ENCODE data around the gene OTUD1. TPM values are rescaled to one million over a fixed set of nuclear protein-coding genes. Genes with fewer than 3 reads are reported as not detected.
A peak's percentile ranks its signal among the peaks of the same experiment; 100 is the strongest.

Gene OTUD1
- polyA plus RNA-seq, 4 donors = 4.5 to 15.5 (median 5.4) TPM

DNA sequence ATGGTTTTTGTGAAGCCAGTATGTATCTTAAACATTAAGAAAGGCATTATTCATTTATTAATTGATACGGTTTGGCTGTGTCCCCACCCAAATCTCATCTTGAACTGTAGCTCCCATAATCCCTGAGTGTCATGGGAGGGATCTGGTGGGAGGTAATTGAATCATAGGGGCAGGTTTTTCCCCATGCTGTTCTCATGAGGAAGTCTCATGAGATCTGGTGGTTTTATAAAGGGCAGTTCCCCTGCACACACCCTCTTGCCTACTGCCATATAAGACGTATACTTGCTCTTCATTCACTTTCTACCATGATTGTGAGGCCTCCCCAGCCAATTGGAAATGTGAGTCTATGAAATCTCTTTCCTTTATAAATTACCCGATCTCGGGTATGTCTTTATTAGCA is 28.1 kb downstream of the OTUD1 start:
- FAIRE-seq (no peak), DNase-seq (no peak)
- no peak overlapping the region for H3K27ac ChIP-seq (ENCODE audit: low read depth in 1 of 3, low read length in 2 of 3)
- H3K4me1 ChIP-seq (ENCODE audit: control insufficient read depth in 3 of 3, insufficient read depth in 2 of 3, low read depth in 1 of 3, low read length in 2 of 3) = no peaks in the 10 kb centered on the region
- H3K9me3 ChIP-seq (ENCODE audit: control insufficient read depth in 2 of 2, insufficient read depth in 1 of 2, low read depth in 1 of 2, low read length in 1 of 2) = no peaks in the 10 kb centered on the region
- 79 to 84% (median 82%) methylated on average over 4 of the region's 4 CpGs for WGBS, 3 donors
- H3K36me3 ChIP-seq (ENCODE audit: control insufficient read depth in 3 of 3, insufficient read depth in 2 of 3, low read depth in 1 of 3, low read length in 3 of 3) = no peaks in the 10 kb centered on the region
- H3K4me3 ChIP-seq (ENCODE audit: low read depth in 1 of 3, low read length in 3 of 3) = no peak overlapping the region
- H3K27me3 ChIP-seq (ENCODE audit: control insufficient read depth in 3 of 3, insufficient read depth in 3 of 3, low read length in 3 of 3) = peaks cover 0 to 6% (median 0%) of the 10 kb centered on the region in 3 donors

DNA sequence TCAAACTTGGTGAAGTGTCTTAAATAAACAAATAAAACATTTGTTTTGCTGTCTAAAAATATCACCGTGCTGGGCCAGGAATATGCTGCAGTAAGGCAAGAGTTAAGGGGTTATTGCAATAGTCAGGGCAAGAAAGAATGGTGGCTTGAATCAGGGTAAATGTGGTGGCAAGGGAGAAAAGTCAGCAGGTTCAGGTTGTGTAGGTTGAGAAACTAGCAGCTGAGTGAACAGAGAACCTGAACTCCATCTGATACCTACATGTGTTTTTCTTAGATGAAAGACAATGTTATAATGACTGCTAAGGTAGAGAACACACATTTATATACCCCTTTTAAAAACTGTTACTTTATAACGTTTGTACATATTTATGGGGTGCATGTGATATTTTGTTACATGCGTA is 28.7 kb downstream of the OTUD1 start:
- Histone ChIP-seq H3K4me3 (ENCODE audit: low read depth in 1 of 3, low read length in 3 of 3) (no peak overlapping the region), H3K36me3 (ENCODE audit: control insufficient read depth in 3 of 3, insufficient read depth in 2 of 3, low read depth in 1 of 3, low read length in 3 of 3) (no peaks in the 10 kb centered on the region), H3K27me3 (ENCODE audit: control insufficient read depth in 3 of 3, insufficient read depth in 3 of 3, low read length in 3 of 3) (peaks cover 0 to 6% (median 0%) of the 10 kb centered on the region in 3 donors), H3K27ac (ENCODE audit: low read depth in 1 of 3, low read length in 2 of 3) (no peak overlapping the region), H3K4me1 (ENCODE audit: control insufficient read depth in 3 of 3, insufficient read depth in 2 of 3, low read depth in 1 of 3, low read length in 2 of 3) (no peaks in the 10 kb centered on the region), H3K9me3 (ENCODE audit: control insufficient read depth in 2 of 2, insufficient read depth in 1 of 2, low read depth in 1 of 2, low read length in 1 of 2) (no peaks in the 10 kb centered on the region)
- no peak for FAIRE-seq
- 80 to 87% (median 81%) methylated on average over 3 of the region's 3 CpGs for WGBS, 3 donors
- DNase-seq = no peak

DNA sequence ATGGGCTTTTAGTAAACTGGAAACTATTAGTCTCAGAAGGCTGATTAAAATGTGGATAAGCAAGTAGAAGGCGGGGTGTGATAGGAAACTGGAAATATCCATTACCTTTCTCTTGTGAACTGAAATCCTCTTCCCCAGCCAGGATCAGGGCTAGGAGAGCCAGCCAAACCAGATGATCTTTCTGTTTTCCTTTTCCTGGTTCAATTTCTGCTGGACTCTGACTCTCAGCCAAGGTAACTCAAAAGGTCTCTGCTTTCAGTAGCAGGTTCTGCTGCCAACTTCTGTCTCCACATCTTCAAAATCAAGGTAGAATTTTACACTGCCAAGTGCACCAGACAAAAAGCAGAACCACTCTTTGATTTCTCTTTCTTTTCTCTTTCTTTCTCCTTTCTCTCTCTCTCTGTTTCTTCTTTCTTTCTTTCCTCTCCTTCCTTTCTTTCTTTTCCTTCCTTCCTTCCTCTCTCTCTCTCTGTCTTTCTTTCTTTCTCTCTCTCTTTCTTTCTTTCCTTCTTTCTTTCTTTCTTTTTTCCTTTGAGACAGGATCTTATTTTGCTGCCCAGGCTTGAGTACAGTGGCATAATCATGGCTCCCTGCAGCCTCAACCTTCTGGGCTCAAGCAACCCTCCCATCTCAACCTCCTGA is 30.8 kb downstream of the OTUD1 start:
- Histone ChIP-seq H3K4me3 (ENCODE audit: low read depth in 1 of 3, low read length in 3 of 3) (no peak overlapping the region), H3K9me3 (ENCODE audit: control insufficient read depth in 2 of 2, insufficient read depth in 1 of 2, low read depth in 1 of 2, low read length in 1 of 2) (no peaks in the 10 kb centered on the region), H3K27ac (ENCODE audit: low read depth in 1 of 3, low read length in 2 of 3) (no peak overlapping the region), H3K27me3 (ENCODE audit: control insufficient read depth in 3 of 3, insufficient read depth in 3 of 3, low read length in 3 of 3) (peaks cover 0 to 6% (median 0%) of the 10 kb centered on the region in 3 donors), H3K36me3 (ENCODE audit: control insufficient read depth in 3 of 3, insufficient read depth in 2 of 3, low read depth in 1 of 3, low read length in 3 of 3) (no peaks in the 10 kb centered on the region), H3K4me1 (ENCODE audit: control insufficient read depth in 3 of 3, insufficient read depth in 2 of 3, low read depth in 1 of 3, low read length in 2 of 3) (no peaks in the 10 kb centered on the region)
- DNase-seq (peak in 1 of 2 donors; percentile 16), FAIRE-seq (no peak)
- 8 to 50% (median 36%) methylated on average over 1 of the region's 1 CpG for WGBS, 3 donors

DNA sequence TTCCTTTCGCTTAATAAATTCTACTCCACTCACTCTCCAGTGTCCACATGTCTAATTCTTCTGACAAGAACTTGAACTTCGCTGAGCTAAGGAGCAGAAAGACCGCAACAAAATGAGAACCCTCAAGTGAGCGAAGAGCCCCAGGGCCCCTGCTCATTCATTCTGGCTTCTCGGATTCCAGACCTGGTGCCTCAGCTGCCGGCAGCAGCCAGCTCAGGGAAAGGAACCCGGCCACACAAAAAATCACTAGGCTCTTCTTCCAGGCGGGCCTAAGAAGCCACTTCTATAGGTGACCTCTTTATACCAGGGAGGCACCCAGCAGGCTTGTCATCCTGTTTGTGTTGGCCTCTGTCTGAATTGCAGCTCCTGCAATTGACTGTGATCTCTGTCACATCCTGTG is 33.3 kb downstream of the OTUD1 start:
- Histone ChIP-seq H3K36me3 (ENCODE audit: control insufficient read depth in 3 of 3, insufficient read depth in 2 of 3, low read depth in 1 of 3, low read length in 3 of 3) (no peaks in the 10 kb centered on the region), H3K4me1 (ENCODE audit: control insufficient read depth in 3 of 3, insufficient read depth in 2 of 3, low read depth in 1 of 3, low read length in 2 of 3) (no peaks in the 10 kb centered on the region), H3K27me3 (ENCODE audit: control insufficient read depth in 3 of 3, insufficient read depth in 3 of 3, low read length in 3 of 3) (peaks cover 0 to 4% (median 0%) of the 10 kb centered on the region in 3 donors), H3K9me3 (ENCODE audit: control insufficient read depth in 2 of 2, insufficient read depth in 1 of 2, low read depth in 1 of 2, low read length in 1 of 2) (no peaks in the 10 kb centered on the region), H3K4me3 (ENCODE audit: low read depth in 1 of 3, low read length in 3 of 3) (no peak overlapping the region), H3K27ac (ENCODE audit: low read depth in 1 of 3, low read length in 2 of 3) (no peak overlapping the region)
- WGBS, 3 donors = 71 to 89% (median 82%) methylated on average over 8 of the region's 8 CpGs
- DNase-seq (no peak), FAIRE-seq (no peak)

DNA sequence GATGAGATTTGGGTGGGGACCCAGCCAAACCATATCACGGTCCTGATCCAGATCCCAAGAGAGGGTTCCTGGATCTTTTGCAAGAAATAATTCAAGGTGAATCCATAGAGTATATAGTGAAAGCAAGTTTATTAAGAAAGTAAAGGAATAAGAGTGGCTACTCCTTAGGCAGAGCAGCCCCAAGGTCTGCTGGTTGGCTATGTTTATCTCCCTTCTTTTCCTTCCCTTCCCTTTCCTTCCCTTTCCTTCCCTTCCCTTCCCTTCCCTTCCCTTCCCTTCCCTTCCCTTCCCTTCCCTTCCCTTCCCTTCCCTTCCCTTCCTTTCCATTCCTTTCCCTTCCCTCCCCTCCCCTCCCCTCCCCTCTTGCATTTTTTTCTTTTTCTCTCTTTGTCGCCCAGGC is 35.2 kb downstream of the OTUD1 start:
- FAIRE-seq (no peak), DNase-seq (no peak)
- 89 to 97% (median 94%) methylated on average over 2 of the region's 2 CpGs for WGBS, 3 donors
- Histone ChIP-seq H3K36me3 (ENCODE audit: control insufficient read depth in 3 of 3, insufficient read depth in 2 of 3, low read depth in 1 of 3, low read length in 3 of 3) (no peaks in the 10 kb centered on the region), H3K27ac (ENCODE audit: low read depth in 1 of 3, low read length in 2 of 3) (no peak overlapping the region), H3K9me3 (ENCODE audit: control insufficient read depth in 2 of 2, insufficient read depth in 1 of 2, low read depth in 1 of 2, low read length in 1 of 2) (no peaks in the 10 kb centered on the region), H3K27me3 (ENCODE audit: control insufficient read depth in 3 of 3, insufficient read depth in 3 of 3, low read length in 3 of 3) (peaks cover 0 to 4% (median 0%) of the 10 kb centered on the region in 3 donors), H3K4me1 (ENCODE audit: control insufficient read depth in 3 of 3, insufficient read depth in 2 of 3, low read depth in 1 of 3, low read length in 2 of 3) (no peaks in the 10 kb centered on the region), H3K4me3 (ENCODE audit: low read depth in 1 of 3, low read length in 3 of 3) (no peak overlapping the region)

DNA sequence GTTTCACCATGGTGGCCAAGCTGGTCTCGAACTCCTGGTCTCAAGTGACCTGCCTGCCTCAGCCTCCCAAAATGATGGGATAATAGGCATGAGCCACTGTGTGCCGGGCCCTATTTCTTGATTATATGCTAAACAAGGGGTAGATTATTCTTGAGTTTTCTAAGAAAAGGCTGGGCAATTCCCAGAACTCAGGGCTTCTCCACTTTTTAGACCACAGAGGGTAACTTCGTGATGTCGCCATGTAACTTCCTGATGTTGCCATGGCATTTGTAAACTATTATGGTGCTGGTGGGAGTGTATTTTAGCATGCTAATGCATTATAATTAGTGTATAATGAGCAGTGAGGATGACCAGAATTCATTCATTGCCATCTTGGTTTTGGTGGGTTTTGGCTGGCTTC is 35.8 kb downstream of the OTUD1 start:
- H3K9me3 ChIP-seq (ENCODE audit: control insufficient read depth in 2 of 2, insufficient read depth in 1 of 2, low read depth in 1 of 2, low read length in 1 of 2) = no peaks in the 10 kb centered on the region
- H3K4me3 ChIP-seq (ENCODE audit: low read depth in 1 of 3, low read length in 3 of 3) = no peak overlapping the region
- WGBS, 3 donors = 86 to 90% (median 89%) methylated on average over 4 of the region's 4 CpGs
- H3K27me3 ChIP-seq (ENCODE audit: control insufficient read depth in 3 of 3, insufficient read depth in 3 of 3, low read length in 3 of 3) = peaks cover 0 to 4% (median 0%) of the 10 kb centered on the region in 3 donors
- no peaks in the 10 kb centered on the region for H3K4me1 ChIP-seq (ENCODE audit: control insufficient read depth in 3 of 3, insufficient read depth in 2 of 3, low read depth in 1 of 3, low read length in 2 of 3)
- H3K36me3 ChIP-seq (ENCODE audit: control insufficient read depth in 3 of 3, insufficient read depth in 2 of 3, low read depth in 1 of 3, low read length in 3 of 3) = no peaks in the 10 kb centered on the region
- FAIRE-seq = no peak
- H3K27ac ChIP-seq (ENCODE audit: low read depth in 1 of 3, low read length in 2 of 3) = no peak overlapping the region
- DNase-seq = no peak

DNA sequence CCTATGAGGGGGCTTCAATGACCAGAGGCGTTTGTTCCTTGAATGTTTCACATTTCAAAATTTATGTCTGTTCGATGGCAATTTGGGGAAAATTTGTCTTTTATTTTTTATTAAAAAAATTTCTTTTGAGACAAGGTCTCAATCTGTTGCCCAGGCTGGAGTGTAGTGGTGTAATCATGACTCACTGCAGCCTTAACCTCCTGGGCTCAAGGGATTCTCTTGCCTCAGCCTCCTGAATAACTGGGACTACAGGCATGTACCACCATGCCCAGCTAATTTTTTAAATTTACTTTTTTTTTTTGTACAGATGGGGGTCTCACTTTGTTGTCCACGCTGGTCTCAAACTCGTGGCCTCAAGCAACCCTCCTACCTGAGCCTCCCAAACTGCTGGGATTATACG is 39.7 kb downstream of the OTUD1 start:
- 82 to 87% (median 84%) methylated on average over 5 of the region's 5 CpGs for WGBS, 3 donors
- no peak for DNase-seq
- Histone ChIP-seq H3K4me1 (ENCODE audit: control insufficient read depth in 3 of 3, insufficient read depth in 2 of 3, low read depth in 1 of 3, low read length in 2 of 3) (no peaks in the 10 kb centered on the region), H3K36me3 (ENCODE audit: control insufficient read depth in 3 of 3, insufficient read depth in 2 of 3, low read depth in 1 of 3, low read length in 3 of 3) (no peaks in the 10 kb centered on the region), H3K4me3 (ENCODE audit: low read depth in 1 of 3, low read length in 3 of 3) (no peak overlapping the region), H3K27me3 (ENCODE audit: control insufficient read depth in 3 of 3, insufficient read depth in 3 of 3, low read length in 3 of 3) (no peaks in the 10 kb centered on the region), H3K27ac (ENCODE audit: low read depth in 1 of 3, low read length in 2 of 3) (no peak overlapping the region), H3K9me3 (ENCODE audit: control insufficient read depth in 2 of 2, insufficient read depth in 1 of 2, low read depth in 1 of 2, low read length in 1 of 2) (no peaks in the 10 kb centered on the region)
- FAIRE-seq = no peak

DNA sequence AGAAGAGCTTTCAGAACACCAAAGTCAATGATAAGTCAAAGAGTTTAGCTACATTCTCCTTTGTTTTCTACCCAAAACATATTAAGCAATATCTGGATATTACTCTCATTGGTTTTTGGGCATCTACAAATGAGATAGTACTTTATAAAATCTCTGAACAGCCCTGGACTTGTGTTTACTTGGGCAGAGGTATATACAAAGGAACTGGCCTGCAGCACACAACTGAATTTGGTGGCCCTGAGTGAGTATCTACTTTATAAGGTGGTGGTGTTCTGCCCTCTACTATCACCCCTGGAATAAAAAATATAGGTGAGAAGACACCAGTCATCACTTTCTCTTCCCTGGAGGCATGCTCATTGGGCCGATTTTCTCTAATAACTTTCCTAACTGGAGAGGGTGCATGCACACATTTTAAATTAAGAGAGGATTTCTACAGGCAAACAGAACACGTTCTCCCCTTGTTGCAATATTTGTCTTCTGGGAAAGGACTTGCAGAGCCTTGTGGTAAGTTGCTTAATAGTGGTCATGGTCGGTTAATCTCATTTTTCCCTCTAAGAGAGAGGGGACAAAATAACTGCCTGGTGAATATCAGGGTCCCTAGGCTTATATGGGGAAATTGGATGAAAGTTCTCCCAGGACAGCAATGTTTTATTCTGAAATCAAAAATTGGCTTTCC is 41.1 kb downstream of the OTUD1 start:
- 60 to 73% (median 71%) methylated on average over 3 of the region's 3 CpGs for WGBS, 3 donors
- H3K4me1 ChIP-seq (ENCODE audit: control insufficient read depth in 3 of 3, insufficient read depth in 2 of 3, low read depth in 1 of 3, low read length in 2 of 3) = no peaks in the 10 kb centered on the region
- no peak overlapping the region for H3K4me3 ChIP-seq (ENCODE audit: low read depth in 1 of 3, low read length in 3 of 3)
- no peak overlapping the region for H3K27ac ChIP-seq (ENCODE audit: low read depth in 1 of 3, low read length in 2 of 3)
- H3K36me3 ChIP-seq (ENCODE audit: control insufficient read depth in 3 of 3, insufficient read depth in 2 of 3, low read depth in 1 of 3, low read length in 3 of 3) = no peaks in the 10 kb centered on the region
- FAIRE-seq = no peak
- DNase-seq = no peak
- no peaks in the 10 kb centered on the region for H3K27me3 ChIP-seq (ENCODE audit: control insufficient read depth in 3 of 3, insufficient read depth in 3 of 3, low read length in 3 of 3)
- H3K9me3 ChIP-seq (ENCODE audit: control insufficient read depth in 2 of 2, insufficient read depth in 1 of 2, low read depth in 1 of 2, low read length in 1 of 2) = no peaks in the 10 kb centered on the region
